ENCODE measurements around the gene TOLLIP.

GRCh38 chr11:1356478-1356960 is 47.1 kb upstream of the TOLLIP start:
- no peak for TF ChIP-seq CTCF (IDR thresholded peaks at IDR 0.05 in 4 of 5, conservative IDR thresholded peaks at IDR 0.05 in 1 of 5)
- TF ChIP-seq POLR2A (IDR thresholded peaks at IDR 0.05), result no peak
